Fibroblast of lung (primary cell): ENCODE measurements around the gene OR10A2.

ENCODE experiments used
- CTCF ChIP-seq, 2 donors: IDR thresholded peaks in 1 of 2; conservative IDR thresholded peaks in 1 of 2; 1 replicate in 1 of 2; 2 replicates in 1 of 2; pipeline ENCODE4 v1.5.1; 2011 to 2012; ENCODE audit warnings: low read length in 2 of 2, control low read depth in 1 of 2, inconsistent platforms in 1 of 2, low read depth in 1 of 2, mild to moderate bottlenecking in 1 of 2
- EZH2 ChIP-seq: IDR thresholded peaks from 2 replicates; pipeline ENCODE4 v1.5.1; 2012; ENCODE audit warnings: low read length, control low read depth, mild to moderate bottlenecking; ENCODE audit errors: missing control alignments

DNA sequence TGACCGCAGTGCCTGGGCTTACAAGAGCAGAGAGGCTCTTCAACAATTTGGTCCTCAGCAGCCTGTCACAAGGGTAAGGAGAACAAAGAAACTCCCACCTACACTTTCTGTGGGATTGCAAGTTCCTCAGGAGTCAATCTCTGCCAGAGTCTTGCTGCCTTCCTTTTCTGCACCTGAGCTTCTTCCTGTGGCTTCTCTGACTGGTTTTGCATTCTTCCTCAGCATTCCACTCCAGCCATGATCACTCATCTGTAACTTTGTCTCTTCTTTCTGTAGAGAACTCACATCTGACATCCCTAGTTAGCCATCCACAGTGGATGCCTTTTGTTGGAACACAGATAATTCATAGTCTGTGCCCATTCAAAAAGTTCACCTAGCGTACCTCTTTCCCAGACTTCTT, 49.2 kb upstream of the OR10A2 start:
- TF ChIP-seq CTCF (conservative IDR thresholded peaks at IDR 0.05 in 1 of 2, IDR thresholded peaks at IDR 0.05 in 1 of 2; ENCODE audit: low read depth in 1 of 2, low read length in 2 of 2) (no peak), EZH2 (no peak)
